ENCODE data around the gene AUNIP.

AUNIP gene

GRCh38 chr1:25795211-25795610, 64.0 kb downstream of the AUNIP start:
- Histone ChIP-seq H3K27ac (ENCODE audit: low read depth, low read length) (no peak overlapping the region), H3K4me2 (ENCODE audit: low read depth, low read length, poor library complexity, severe bottlenecking) (no peak overlapping the region), H3F3A (ENCODE audit: insufficient read depth) (no peaks in the 10 kb centered on the region), H3K27me3 (ENCODE audit: low read length) (no peaks in the 10 kb centered on the region), H3K9me3 (ENCODE audit: insufficient read depth, low read length) (no peaks in the 10 kb centered on the region), H3K9me2 (replicated peaks; ENCODE audit: insufficient read depth, low read length) (no peaks in the 10 kb centered on the region), H3K79me2 (ENCODE audit: insufficient read depth, low read length) (no peaks in the 10 kb centered on the region), H3K9ac (ENCODE audit: low read length) (no peak overlapping the region), H2AFZ (ENCODE audit: low read depth, low read length, severe bottlenecking) (no peak overlapping the region), H3K36me3 (ENCODE audit: low read length) (no peaks in the 10 kb centered on the region), H3K4me3 (ENCODE audit: insufficient read depth, low read length, poor library complexity, severe bottlenecking) (no peak overlapping the region), H4K20me1 (ENCODE audit: low read depth, low read length) (no peaks in the 10 kb centered on the region)
- no peak for TF ChIP-seq CTCF (IDR thresholded peaks at IDR 0.05; ENCODE audit: insufficient read depth, low read length, poor library complexity, severe bottlenecking)
- TF ChIP-seq EZH2phosphoT487 (conservative IDR thresholded peaks at IDR 0.05; ENCODE audit: low read length): no peak

- no peak overlapping the region for H3K4me3 ChIP-seq (ENCODE audit: insufficient read depth, low read length, poor library complexity, severe bottlenecking)
- no peaks in the 10 kb centered on the region for H3K9me3 ChIP-seq (ENCODE audit: insufficient read depth, low read length)
- H3F3A ChIP-seq (ENCODE audit: insufficient read depth): no peaks in the 10 kb centered on the region
- TF ChIP-seq EZH2phosphoT487 (conservative IDR thresholded peaks at IDR 0.05; ENCODE audit: low read length) (no peak), CTCF (IDR thresholded peaks at IDR 0.05; ENCODE audit: insufficient read depth, low read length, poor library complexity, severe bottlenecking) (no peak)
- H3K79me2 ChIP-seq (ENCODE audit: insufficient read depth, low read length): no peaks in the 10 kb centered on the region
- no peaks in the 10 kb centered on the region for H4K20me1 ChIP-seq (ENCODE audit: low read depth, low read length)
- H3K27me3 ChIP-seq (ENCODE audit: low read length): no peaks in the 10 kb centered on the region
- H3K4me2 ChIP-seq (ENCODE audit: low read depth, low read length, poor library complexity, severe bottlenecking): no peak overlapping the region
- H3K9ac ChIP-seq (ENCODE audit: low read length): no peak overlapping the region
- no peak overlapping the region for H2AFZ ChIP-seq (ENCODE audit: low read depth, low read length, severe bottlenecking)
- H3K36me3 ChIP-seq (ENCODE audit: low read length): no peaks in the 10 kb centered on the region
- H3K27ac ChIP-seq (ENCODE audit: low read depth, low read length): no peak overlapping the region
- H3K9me2 ChIP-seq (replicated peaks; ENCODE audit: insufficient read depth, low read length): no peaks in the 10 kb centered on the region
Measured at GRCh38 chr1:25794325-25794724, 64.9 kb downstream of the AUNIP start.

DNA sequence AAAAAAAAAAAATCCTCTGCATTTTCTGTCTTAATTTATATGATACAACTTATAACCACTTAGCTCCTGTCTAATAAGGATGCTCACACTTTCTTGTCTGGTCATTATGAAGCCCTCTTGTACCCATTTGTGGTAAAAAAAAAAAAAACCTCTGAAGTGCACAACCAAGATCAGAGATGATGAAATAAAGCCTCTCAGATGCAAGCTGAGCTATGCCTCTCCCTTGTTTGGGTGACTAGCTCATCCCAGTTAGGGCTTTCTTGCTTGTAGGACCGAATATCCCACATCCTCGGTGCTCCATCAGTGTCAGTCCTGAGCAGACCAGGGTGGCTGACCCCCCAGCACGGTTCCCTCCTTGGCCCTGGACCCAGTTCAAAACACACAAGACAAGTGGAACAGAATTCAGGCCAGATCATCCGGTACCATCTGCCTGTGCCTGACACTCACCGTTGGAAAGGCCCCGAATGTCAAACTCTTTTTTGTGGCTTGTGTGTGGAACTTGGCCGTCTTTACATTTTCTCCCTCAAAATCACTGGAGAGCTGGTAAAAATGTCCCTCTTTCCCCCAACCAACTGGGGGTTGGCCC, 65.6 kb downstream of the AUNIP start:
- Histone ChIP-seq H3K27ac (ENCODE audit: low read depth, low read length) (no peak overlapping the region), H3K4me2 (ENCODE audit: low read depth, low read length, poor library complexity, severe bottlenecking) (no peak overlapping the region), H3K4me3 (ENCODE audit: insufficient read depth, low read length, poor library complexity, severe bottlenecking) (no peak overlapping the region), H4K20me1 (ENCODE audit: low read depth, low read length) (no peaks in the 10 kb centered on the region), H3K9me2 (replicated peaks; ENCODE audit: insufficient read depth, low read length) (no peaks in the 10 kb centered on the region), H3K79me2 (ENCODE audit: insufficient read depth, low read length) (no peaks in the 10 kb centered on the region), H3K27me3 (ENCODE audit: low read length) (no peaks in the 10 kb centered on the region), H3K9me3 (ENCODE audit: insufficient read depth, low read length) (no peaks in the 10 kb centered on the region), H3F3A (ENCODE audit: insufficient read depth) (no peaks in the 10 kb centered on the region), H2AFZ (ENCODE audit: low read depth, low read length, severe bottlenecking) (no peak overlapping the region), H3K9ac (ENCODE audit: low read length) (no peak overlapping the region), H3K36me3 (ENCODE audit: low read length) (no peaks in the 10 kb centered on the region)
- no peak for TF ChIP-seq CTCF (IDR thresholded peaks at IDR 0.05; ENCODE audit: insufficient read depth, low read length, poor library complexity, severe bottlenecking)
- no peak for TF ChIP-seq EZH2phosphoT487 (conservative IDR thresholded peaks at IDR 0.05; ENCODE audit: low read length)
